Measurements from ENCODE around the gene GJB6.
"Not testable (repeated sequence)": the region's sequence is repeated elsewhere in the genome, so short reads cannot be mapped to it uniquely, and the experiment has no call there.

GJB6 gene

GRCh38 chr13:20231839-20232555 is at the start of gene GJB6:
GJB6 (minus strand) TSS chr13:20232319; CDS start chr13:20223480, 8,839 bp downstream.
- CTCF ChIA-PET = no interaction called here

GRCh38 chr13:20276901-20277300 is 44.8 kb upstream of the GJB6 start:
- POLR2A ChIA-PET; CTCF ChIA-PET; DNase-seq (ENCODE audit: extremely low spot score): not testable (repeated sequence)

More at GRCh38 chr13:20231839-20232555, at the start of gene GJB6:
- DNase-seq (ENCODE audit: extremely low spot score) = no peak
- TF ChIP-seq ARNT (IDR thresholded peaks at IDR 0.05) = no peak
- no peak for TF ChIP-seq PKNOX1 (IDR thresholded peaks at IDR 0.05)
- no peak for TF ChIP-seq BHLHE40 (IDR thresholded peaks at IDR 0.05; ENCODE audit: borderline replicate concordance)
- no peak for TF ChIP-seq TARDBP (IDR thresholded peaks at IDR 0.05)
- no peak for TF ChIP-seq SP1 (IDR thresholded peaks at IDR 0.05)
- TF ChIP-seq ELF4 (IDR thresholded peaks at IDR 0.05) = no peak
- TF ChIP-seq L3MBTL2 (conservative IDR thresholded peaks at IDR 0.05) = no peak
- TF ChIP-seq SUZ12 (IDR thresholded peaks at IDR 0.05) = no peak
- POLR2A ChIA-PET = no interaction called here

- TF ChIP-seq BHLHE40 (IDR thresholded peaks at IDR 0.05; ENCODE audit: borderline replicate concordance) = no peak
- no peak for TF ChIP-seq FOXM1 (IDR thresholded peaks at IDR 0.05; ENCODE audit: borderline replicate concordance)
- TF ChIP-seq PKNOX1 (IDR thresholded peaks at IDR 0.05) = no peak
- TF ChIP-seq LEF1 (IDR thresholded peaks at IDR 0.05; ENCODE audit: borderline replicate concordance) = no peak
- TF ChIP-seq L3MBTL2 (conservative IDR thresholded peaks at IDR 0.05) = no peak
- TF ChIP-seq SUZ12 (IDR thresholded peaks at IDR 0.05) = no peak
- no peak for TF ChIP-seq TARDBP (IDR thresholded peaks at IDR 0.05)
- TF ChIP-seq CTBP1 (IDR thresholded peaks at IDR 0.05; ENCODE audit: borderline replicate concordance) = no peak
- TF ChIP-seq NFRKB (IDR thresholded peaks at IDR 0.05) = no peak
- no peak for TF ChIP-seq FOXK2 (IDR thresholded peaks at IDR 0.05)
- TF ChIP-seq HDGF (IDR thresholded peaks at IDR 0.05; ENCODE audit: borderline replicate concordance) = no peak
- TF ChIP-seq ARNT (IDR thresholded peaks at IDR 0.05) = no peak
- TF ChIP-seq ELF4 (IDR thresholded peaks at IDR 0.05) = no peak
- TF ChIP-seq FOXA1 (IDR thresholded peaks at IDR 0.05) = no peak
- TF ChIP-seq ZNF384 (IDR thresholded peaks at IDR 0.05) = no peak
- POLR2A ChIA-PET = interaction anchor here (0.7 kb wide), 1 partner anchor 45 kb away, joined by 3 read pairs; no protein-coding TSS in a partner anchor
- no peak for DNase-seq (ENCODE audit: extremely low spot score)
- CTCF ChIA-PET = no interaction called here
Measured at GRCh38 chr13:20274466-20274865, 42.3 kb upstream of the GJB6 start.

- ChIA-PET CTCF (no interaction called here), POLR2A (no interaction called here)
- no peak for DNase-seq (ENCODE audit: extremely low spot score)
- TF ChIP-seq ZNF384 (IDR thresholded peaks at IDR 0.05) = no peak
- no peak for TF ChIP-seq TARDBP (IDR thresholded peaks at IDR 0.05)
- TF ChIP-seq CTBP1 (IDR thresholded peaks at IDR 0.05; ENCODE audit: borderline replicate concordance) = no peak
- TF ChIP-seq BHLHE40 (IDR thresholded peaks at IDR 0.05; ENCODE audit: borderline replicate concordance) = no peak
- no peak for TF ChIP-seq L3MBTL2 (conservative IDR thresholded peaks at IDR 0.05)
- no peak for TF ChIP-seq LEF1 (IDR thresholded peaks at IDR 0.05; ENCODE audit: borderline replicate concordance)
- TF ChIP-seq FOXK2 (IDR thresholded peaks at IDR 0.05) = no peak
- TF ChIP-seq ARNT (IDR thresholded peaks at IDR 0.05) = no peak
- no peak for TF ChIP-seq FOXM1 (IDR thresholded peaks at IDR 0.05; ENCODE audit: borderline replicate concordance)
- no peak for TF ChIP-seq ELF4 (IDR thresholded peaks at IDR 0.05)
- TF ChIP-seq HDGF (IDR thresholded peaks at IDR 0.05; ENCODE audit: borderline replicate concordance) = no peak
- no peak for TF ChIP-seq PKNOX1 (IDR thresholded peaks at IDR 0.05)
- no peak for TF ChIP-seq FOXA1 (IDR thresholded peaks at IDR 0.05)
- TF ChIP-seq SP1 (IDR thresholded peaks at IDR 0.05) = no peak
- TF ChIP-seq SUZ12 (IDR thresholded peaks at IDR 0.05) = no peak
- no peak for TF ChIP-seq NFRKB (IDR thresholded peaks at IDR 0.05)
Measured at GRCh38 chr13:20272588-20273171, 40.6 kb upstream of the GJB6 start.

- TF ChIP-seq BHLHE40 (IDR thresholded peaks at IDR 0.05; ENCODE audit: borderline replicate concordance) = no peak
- no peak for TF ChIP-seq FOXM1 (IDR thresholded peaks at IDR 0.05; ENCODE audit: borderline replicate concordance)
- no peak for TF ChIP-seq PKNOX1 (IDR thresholded peaks at IDR 0.05)
- no peak for TF ChIP-seq TARDBP (IDR thresholded peaks at IDR 0.05)
- DNase-seq (ENCODE audit: extremely low spot score) = no peak
- ChIA-PET CTCF (no interaction called here), POLR2A (no interaction called here)
Measured at GRCh38 chr13:20272104-20272503, 40.0 kb upstream of the GJB6 start.

- TF ChIP-seq CTBP1 (IDR thresholded peaks at IDR 0.05; ENCODE audit: borderline replicate concordance) (no peak), ARNT (IDR thresholded peaks at IDR 0.05) (no peak), NFRKB (IDR thresholded peaks at IDR 0.05) (no peak), LEF1 (IDR thresholded peaks at IDR 0.05; ENCODE audit: borderline replicate concordance) (no peak), SUZ12 (IDR thresholded peaks at IDR 0.05) (no peak), ZNF384 (IDR thresholded peaks at IDR 0.05) (no peak), FOXM1 (IDR thresholded peaks at IDR 0.05; ENCODE audit: borderline replicate concordance) (no peak), PKNOX1 (IDR thresholded peaks at IDR 0.05) (no peak)
- ChIA-PET CTCF (interaction anchor here (1.3 kb wide), 1 partner anchor 74 kb away, joined by 4 read pairs; no protein-coding TSS in a partner anchor), POLR2A (no interaction called here)
- no peak for DNase-seq (ENCODE audit: extremely low spot score)
Measured at GRCh38 chr13:20271441-20271840, 39.3 kb upstream of the GJB6 start.

Measured in HEK293T (cell line).